HG03469 (cell line): Measurements from ENCODE around the gene PARS2.

Experiments used
- ATAC-seq: cut with Tn5 transposase; IDR thresholded peaks from one replicate; pipeline ENCODE4 v1.9.1; 2021; ENCODE audit warnings: mild to moderate bottlenecking, moderate library complexity, moderate number of reproducible peaks; ENCODE audit not compliant: unreplicated experiment

PARS2 gene

GRCh38 chr1:54800041-54800898, 35.9 kb upstream of the PARS2 start:
- ATAC-seq = no peak

GRCh38 chr1:54798769-54799641, 34.7 kb upstream of the PARS2 start:
- ATAC-seq = peak; percentile 33

DNA sequence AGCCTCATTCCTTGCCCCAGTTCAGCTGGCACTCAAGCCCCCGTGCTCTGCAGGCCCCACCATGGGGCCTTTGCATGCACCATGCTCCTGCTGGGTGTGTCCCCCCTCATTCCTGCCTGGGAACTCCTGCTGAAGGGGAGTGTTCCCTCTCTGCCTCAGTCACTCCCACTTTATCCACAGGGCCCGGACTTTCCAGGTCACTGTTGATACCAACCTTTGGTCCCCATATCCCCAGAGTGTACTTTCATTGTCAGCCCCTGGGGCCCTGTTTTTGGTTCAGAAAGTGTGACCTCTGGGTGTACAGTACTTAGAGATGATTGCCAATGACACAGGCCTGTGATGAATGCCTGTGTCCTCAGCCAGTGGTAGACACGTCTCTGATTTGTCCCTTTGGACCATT, 33.9 kb upstream of the PARS2 start:
- no peak for ATAC-seq

DNA sequence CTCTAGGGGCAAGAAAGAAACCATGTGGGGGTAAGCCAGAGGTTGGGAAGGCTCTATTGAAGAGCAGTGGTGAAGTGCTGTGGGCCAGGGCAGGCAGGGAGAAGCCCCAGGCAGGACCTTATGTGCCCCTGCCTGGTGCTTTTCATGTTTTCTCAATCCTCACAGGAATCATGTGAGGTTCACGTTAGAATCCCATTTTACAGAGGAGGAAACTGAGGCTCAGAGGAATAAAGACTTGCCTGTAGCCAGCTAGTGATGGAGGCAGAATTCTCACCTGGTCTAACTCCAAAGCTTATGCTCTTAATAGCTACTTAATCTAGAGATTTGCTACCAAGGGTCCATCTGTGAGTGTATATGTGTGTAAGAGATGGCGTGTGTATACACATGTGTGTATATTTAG, 32.6 kb upstream of the PARS2 start:
- ATAC-seq = no peak

GRCh38 chr1:54795841-54796468, 31.6 kb upstream of the PARS2 start:
- ATAC-seq = no peak

- no peak for ATAC-seq
Observed at GRCh38 chr1:54795356-54795665, 31.0 kb upstream of the PARS2 start.

- ATAC-seq = no peak
Observed at GRCh38 chr1:54794451-54795355, 30.4 kb upstream of the PARS2 start.

GRCh38 chr1:54792686-54793282, 28.5 kb upstream of the PARS2 start:
- no peak for ATAC-seq

DNA sequence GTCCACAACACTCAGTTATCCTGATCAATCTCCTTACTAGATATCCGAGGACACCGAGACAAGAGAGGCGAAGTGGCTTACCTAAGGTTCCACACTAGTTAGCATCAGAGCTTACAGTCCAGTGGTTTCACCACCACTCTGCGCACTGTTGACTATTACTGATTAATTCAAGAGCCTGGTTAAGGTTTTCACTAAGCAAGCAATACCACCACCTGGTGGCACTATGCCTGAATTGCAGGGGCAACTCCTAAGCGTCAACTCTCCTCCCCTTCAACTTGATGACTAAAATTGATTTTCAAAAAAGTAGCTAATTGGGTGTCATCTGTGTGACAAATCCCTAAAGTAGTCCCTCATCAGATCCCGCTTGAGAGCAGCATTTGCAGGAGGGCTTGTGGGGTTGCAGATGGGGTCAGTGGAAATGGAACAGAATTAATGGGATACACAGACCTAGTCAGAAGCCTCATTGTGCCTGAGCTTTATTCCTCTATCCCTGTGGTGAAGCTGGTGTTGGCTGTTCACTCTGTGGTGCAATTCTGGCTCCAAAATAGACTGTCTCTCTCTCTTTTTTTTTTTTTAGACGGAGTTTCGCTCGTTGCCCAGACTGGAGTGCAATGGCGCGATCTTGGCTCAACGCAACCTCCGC, 27.7 kb upstream of the PARS2 start:
- ATAC-seq = no peak

- ATAC-seq = no peak
Observed at GRCh38 chr1:54788459-54788858, 24.1 kb upstream of the PARS2 start.

- no peak for ATAC-seq
Observed at GRCh38 chr1:54787604-54788003, 23.3 kb upstream of the PARS2 start.

DNA sequence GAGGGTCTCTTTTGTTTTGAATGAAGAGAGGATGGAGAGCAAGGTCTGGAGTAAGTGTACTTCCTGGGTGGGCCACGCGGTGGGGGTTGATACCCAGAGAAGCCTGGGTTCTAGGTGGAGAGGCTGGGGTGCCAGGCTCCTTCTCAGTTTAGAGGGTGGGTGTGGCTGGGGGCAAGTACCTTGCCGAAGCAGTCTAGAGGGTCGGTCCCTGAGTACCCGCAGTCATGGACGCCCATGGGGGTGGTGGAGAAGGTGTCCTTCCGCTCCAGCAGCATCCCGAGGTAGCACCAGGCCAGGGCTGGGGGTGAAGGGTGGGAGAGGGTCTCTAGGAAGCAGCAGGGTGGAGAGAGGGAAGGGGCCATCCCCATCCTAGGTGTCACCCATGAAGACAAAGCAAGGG, 22.5 kb upstream of the PARS2 start:
- ATAC-seq = no peak

- no peak for ATAC-seq
Observed at GRCh38 chr1:54784066-54784465, 19.7 kb upstream of the PARS2 start.

DNA sequence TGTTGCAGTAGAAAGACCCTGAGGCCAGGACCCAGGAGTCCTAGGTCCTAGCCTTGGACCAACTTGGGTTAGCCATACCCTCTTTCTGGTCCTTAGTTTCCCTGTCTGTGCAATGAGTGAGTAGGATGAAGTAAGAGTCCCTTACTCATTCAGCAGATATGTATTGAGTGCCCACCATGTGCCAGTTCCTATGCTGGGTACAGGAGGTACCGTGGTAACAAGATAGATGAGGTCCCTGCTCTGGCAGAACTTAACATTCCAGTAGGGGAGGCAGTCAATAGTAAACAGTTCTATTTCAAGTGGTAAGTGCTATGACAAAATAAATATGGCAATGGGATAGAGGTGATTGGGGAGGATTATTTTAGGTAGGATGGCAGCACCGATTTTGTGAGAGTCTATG, 18.3 kb upstream of the PARS2 start:
- ATAC-seq = no peak

DNA sequence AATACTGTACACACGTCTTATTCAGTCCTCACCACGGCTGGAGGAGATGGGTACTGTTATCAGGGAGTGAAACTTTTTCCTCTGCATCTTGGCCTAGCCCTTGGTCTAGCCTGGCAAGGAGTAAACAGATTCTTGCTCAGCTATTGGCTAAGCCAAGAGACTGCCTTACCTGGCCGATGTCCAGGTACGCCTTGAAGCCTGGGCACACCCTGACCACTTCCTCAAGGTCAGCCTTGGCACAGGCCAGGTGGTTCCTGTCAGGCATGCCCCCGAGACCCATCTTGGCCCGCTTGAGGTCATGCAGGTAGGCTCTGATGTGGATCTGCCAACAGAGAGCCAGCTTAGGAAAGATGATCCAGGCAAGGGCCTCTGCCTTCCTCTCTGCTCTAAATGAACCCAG, 17.8 kb upstream of the PARS2 start:
- ATAC-seq = no peak

GRCh38 chr1:54781023-54781723, 16.9 kb upstream of the PARS2 start:
- ATAC-seq = no peak

DNA sequence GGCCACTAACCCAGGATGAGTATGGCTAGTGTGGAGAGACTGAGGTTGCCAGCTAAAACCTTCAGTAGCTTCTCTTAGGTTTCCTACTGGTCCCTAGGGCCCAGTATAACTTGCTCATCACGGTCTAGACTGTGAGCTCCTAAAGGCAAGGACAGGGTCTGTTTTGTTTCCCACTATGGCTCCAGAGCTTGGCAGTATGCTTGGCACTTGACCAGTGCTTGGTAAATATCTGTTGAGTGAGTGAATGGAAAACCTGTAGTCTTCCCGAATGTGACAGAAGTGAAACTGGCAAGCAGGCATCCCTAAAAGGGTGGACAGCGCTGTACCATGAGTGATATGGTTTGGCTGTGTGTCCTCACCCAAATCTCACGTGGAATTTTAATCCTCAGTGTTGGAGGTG, 13.1 kb upstream of the PARS2 start:
- no peak for ATAC-seq

- ATAC-seq = no peak
Observed at GRCh38 chr1:54777011-54777410, 12.7 kb upstream of the PARS2 start.
